Ecto neural progenitor cell (in vitro differentiated cells): ENCODE results near the gene APOC1.
"Not testable (repeated sequence)": the region's sequence is repeated elsewhere in the genome, so short reads cannot be mapped to it uniquely, and the experiment has no call there.

Experiments used
- DNase-seq: peaks from one replicate; pipeline ENCODE4 v3.0.0-alpha.2; 2018; ENCODE audit warnings: low spot score

APOC1 gene

DNA sequence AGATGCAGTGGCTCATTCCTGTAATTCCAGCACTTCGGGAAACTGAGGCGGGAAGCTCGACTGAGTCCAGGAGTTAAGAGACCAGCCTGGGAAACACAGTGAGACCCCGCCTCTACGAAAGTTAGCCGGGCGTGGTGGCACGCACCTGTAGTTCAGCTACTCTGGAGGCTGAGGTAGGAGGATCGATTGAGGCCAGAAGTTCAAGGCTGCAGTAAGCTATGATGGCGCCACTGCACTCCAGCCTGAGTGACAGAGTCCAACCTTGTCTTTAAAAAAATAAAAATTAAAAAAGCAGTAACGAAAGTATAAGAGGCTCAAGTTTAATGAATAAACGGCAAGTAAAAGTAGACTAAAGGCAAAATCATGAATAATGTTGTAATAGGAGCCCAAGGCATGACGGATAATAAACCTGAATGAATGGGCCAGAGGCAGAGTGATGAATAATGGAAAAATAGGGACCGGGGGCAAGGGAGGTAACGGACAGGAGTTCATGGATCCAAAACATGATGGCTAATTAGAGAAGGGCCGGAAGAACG, 24.5 kb upstream of the APOC1 start:
- no peak for DNase-seq

DNA sequence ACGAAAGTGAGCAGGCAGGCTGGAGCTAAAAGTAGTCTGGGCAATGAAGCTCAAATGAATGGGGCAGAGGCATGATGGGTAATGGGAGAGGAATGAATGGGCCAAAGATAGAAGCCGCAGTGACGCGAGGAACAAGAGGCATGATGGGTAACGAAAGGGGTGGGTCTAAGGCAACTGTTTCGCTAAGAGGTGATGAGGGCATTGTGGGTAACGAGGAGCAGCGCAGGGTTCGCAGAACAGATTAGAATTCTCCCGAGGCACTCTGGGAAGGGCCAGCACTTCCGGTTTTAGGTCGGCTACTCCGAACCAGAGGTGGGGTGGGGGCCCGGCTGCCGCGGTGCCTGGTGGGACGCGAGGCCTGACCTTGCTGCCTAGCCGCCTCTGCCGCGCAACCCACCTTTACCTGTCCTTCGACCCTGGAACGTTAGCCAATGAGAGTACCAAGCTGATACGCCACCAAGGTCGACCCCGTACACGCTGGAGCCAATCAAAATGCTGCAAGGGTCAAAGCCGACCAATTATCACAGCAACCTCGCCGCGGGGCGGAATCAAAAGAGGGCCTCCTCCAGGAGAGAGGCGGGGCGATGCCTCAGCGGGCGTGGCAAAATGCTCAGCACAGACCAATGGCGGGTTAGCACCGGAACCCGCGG, 23.9 kb upstream of the APOC1 start:
- peak; percentile 100 for DNase-seq

DNA sequence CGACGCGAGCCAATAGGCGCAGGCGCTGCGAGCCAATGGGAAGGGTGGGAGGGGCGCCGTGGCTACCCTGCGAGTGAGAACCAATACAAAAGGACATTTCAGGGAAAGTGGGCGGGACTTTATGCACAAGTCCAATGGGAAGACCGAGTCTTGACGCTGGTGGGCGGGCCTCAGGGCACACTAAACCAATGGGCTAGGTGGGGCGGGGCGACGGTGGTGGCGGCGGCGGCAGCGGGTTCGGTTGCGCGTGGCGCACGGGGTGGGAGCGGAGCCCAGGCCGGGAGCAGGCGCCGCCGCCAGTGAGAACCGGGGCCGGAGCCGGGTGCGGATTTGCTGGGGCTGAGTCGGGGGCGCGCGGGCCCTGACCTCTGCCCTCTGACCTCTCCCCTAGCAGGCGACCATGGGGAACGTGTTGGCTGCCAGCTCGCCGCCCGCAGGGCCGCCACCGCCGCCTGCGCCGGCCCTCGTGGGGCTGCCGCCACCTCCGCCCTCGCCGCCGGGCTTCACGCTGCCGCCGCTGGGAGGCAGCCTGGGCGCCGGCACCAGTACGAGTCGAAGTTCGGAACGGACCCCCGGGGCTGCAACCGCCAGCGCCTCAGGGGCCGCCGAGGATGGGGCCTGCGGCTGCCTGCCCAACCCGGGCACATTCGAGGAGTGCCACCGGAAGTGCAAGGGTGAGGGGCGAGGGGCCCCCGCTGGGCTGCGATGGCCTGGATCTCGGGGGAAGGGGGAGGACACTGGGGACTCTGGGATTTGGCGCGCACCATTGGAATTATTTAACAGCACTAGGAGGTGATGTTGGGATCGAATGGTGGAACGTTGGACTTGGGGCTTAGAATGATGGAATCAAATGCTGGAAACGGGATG, 23.2 kb upstream of the APOC1 start, which contains the start of gene TOMM40:
TSS of gene TOMM40 (plus strand) at position 239 of the 867 bp plus-strand sequence. CDS start at position 401, 162 bp downstream.
- DNase-seq, result no peak

DNA sequence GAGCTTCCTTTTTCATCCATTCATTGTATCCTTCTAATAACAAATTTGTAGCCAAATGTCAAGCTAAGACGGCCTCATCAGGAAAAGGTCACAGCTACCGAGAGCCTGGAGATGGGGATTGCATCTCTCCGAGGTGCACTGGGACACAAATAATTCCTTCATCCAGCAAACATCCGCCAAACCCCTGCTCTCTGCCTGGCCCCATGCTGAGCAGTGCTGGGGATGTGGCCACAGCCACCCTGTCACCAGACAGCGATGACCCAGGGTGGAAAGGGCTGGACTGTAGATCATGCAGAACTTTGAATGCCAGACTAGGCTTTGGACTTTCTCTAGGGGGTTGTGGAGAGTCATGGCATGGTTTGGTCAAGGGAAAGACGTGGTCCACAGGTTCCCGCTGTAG, 21.5 kb upstream of the APOC1 start:
- DNase-seq, result no peak

DNA sequence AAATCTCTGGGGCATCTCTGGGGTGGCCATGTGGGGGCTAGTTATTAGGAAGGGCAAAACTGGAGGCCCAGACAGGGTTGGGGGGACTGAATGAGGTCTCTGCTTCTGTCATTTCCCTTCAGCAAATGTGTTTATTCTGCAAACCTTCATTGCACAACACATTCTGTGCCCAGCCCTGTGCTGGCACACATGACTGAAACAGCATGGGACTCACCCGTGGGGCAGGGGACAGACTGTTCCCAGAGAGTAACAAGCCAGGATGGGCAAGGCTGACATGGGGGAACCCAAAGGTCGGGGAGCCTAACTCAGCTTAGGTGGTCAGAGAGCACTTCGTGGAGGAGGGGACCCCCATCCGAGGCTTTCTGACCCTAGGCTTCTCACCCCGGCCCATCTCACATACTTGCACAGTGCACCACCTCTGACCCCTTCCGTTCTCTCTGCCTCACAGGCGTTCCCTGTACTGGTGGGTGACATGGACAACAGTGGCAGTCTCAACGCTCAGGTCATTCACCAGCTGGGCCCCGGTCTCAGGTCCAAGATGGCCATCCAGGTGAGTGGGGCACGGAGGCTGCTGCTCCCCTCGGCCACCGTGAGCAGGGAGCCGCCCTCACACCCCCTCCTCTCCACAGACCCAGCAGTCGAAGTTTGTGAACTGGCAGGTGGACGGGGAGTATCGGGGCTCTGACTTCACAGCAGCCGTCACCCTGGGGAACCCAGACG, 20.9 kb upstream of the APOC1 start:
- no peak for DNase-seq

DNA sequence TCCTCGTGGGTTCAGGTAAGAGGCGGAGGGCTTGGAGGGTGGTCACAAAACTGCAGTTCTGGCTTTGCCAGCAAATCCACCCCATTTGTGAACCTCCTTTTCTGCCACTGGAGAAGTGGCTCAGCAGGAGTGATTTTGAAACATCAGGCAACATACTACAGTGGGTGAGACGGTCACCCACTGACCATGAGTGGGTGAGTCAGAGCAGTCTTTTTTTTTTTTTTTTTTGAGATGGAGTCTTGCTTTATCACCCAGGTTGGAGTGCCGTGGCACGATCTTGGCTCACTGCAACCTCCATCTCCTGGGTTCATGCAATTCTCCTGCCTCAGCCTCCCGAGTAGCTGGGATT, 20.4 kb upstream of the APOC1 start:
- no peak for DNase-seq

DNA sequence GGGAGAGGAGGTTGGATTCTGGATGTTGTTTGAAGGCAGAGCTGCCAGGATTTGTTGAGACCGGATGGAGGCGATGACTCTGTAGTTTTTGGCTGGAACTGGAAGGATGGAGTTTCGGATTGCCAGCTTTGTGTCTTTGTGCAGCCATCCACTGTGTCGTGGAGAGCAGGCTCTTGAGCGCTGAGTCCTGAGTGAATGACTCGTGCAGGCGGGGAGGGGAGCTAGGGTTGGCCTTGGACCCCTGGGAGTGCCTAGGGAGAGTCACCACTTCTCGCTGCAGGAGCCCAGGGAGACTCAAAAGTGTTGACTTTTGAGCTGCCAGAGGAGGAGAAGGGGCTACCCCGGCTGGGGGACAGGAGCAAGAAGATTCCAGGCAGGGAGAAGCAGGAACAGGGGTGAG, 19.5 kb upstream of the APOC1 start:
- no peak for DNase-seq

DNA sequence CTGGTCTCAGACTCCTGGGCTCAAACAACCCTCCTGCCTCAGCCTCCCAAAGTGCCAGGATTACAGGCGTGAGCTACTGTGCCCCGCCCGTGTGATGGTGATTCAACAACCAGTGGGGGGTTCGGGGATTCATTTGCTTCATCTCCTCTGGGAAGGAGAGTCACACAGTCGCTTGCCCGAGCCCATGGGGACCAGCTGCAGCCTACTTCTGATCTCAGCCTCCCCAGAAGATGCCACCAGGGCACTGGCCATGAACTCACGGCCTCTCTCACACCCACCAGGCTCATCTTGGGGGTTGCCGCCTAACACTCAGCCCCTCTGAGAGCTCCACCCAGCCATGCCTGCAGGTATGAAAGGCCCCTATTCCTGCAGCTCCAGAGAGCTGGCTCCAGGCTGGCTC, 16.6 kb upstream of the APOC1 start:
- DNase-seq, result no peak

DNA sequence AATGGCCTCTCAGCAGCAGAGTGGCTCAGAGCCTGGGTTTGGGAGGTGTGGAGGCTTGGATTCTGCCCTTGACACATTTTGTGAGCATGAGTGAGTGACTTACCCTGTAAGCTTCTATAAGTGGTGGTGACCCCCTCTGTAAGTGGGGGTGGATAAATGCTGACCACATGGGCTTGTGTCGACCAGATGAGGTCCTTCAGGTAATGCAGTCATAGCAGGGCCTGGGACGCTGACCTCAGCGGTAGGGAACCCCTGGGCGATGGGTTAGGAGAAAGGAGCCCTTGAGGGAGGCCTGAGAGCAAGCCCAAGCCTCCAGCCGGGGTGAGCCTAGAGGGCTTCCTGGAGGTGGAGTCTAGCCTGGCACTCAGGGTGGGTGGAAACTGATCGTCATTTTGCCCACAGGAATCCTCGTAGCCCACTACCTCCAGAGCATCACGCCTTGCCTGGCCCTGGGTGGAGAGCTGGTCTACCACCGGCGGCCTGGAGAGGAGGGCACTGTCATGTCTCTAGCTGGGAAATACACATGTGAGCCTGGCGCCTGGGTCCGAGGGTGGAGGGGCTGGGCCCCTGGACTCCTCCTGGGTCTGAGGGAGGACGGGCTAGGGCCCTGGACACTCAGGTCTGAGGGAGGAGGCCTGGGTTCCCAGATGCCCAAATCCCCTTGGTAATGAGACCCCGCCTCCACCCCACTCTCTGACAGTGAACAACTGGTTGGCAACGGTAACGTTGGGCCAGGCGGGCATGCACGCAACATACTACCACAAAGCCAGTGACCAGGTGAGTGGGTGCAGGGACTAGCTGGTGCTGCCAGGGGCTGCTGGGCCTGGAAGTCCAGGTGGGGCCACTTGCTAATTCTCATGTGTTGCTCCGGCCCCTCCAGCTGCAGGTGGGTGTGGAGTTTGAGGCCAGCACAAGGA, 13.8 kb upstream of the APOC1 start:
- DNase-seq, result no peak

DNA sequence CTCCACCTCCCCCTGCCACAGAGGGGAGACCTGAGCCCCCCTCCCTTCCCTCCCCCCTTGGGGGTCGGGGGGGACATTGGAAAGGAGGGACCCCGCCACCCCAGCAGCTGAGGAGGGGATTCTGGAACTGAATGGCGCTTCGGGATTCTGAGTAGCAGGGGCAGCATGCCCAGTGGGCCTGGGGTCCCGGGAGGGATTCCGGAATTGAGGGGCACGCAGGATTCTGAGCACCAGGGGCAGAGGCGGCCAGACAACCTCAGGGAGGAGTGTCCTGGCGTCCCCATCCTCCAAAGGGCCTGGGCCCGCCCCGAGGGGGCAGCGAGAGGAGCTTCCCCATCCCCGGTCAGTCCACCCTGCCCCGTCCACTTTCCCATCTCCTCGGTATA, 11.2 kb upstream of the APOC1 start:
- no peak for DNase-seq

DNA sequence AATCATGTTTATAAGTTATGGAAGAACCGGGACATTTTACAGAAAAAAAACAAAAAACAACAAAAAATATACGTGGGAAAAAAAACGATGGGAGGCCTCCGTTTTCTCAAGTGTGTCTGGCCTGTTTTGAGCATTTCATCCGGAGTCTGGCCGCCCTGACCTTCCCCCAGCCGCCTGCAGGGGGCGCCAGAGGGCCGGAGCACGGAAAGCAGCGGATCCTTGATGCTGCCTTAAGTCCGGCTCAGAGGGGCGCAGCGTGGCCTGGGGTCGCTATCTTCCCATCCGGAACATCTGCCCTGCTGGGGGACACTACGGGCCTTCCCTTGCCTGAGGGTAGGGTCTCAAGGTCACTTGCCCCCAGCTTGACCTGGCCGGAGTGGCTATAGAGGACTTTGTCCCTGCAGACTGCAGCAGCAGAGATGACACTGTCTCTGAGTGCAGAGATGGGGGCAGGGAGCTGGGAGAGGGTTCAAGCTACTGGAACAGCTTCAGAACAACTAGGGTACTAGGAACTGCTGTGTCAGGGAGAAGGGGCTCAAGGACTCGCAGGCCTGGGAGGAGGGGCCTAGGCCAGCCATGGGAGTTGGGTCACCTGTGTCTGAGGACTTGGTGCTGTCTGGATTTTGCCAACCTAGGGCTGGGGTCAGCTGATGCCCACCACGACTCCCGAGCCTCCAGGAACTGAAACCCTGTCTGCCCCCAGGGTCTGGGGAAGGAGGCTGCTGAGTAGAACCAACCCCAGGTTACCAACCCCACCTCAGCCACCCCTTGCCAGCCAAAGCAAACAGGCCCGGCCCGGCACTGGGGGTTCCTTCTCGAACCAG, 10.6 kb upstream of the APOC1 start:
- DNase-seq, result peak; percentile 91

DNA sequence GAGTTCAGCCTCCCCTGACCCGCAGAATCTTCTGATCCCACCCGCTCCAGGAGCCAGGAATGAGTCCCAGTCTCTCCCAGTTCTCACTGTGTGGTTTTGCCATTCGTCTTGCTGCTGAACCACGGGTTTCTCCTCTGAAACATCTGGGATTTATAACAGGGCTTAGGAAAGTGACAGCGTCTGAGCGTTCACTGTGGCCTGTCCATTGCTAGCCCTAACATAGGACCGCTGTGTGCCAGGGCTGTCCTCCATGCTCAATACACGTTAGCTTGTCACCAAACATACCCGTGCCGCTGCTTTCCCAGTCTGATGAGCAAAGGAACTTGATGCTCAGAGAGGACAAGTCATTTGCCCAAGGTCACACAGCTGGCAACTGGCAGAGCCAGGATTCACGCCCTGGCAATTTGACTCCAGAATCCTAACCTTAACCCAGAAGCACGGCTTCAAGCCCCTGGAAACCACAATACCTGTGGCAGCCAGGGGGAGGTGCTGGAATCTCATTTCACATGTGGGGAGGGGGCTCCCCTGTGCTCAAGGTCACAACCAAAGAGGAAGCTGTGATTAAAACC, 9.9 kb upstream of the APOC1 start:
- DNase-seq, result no peak

DNA sequence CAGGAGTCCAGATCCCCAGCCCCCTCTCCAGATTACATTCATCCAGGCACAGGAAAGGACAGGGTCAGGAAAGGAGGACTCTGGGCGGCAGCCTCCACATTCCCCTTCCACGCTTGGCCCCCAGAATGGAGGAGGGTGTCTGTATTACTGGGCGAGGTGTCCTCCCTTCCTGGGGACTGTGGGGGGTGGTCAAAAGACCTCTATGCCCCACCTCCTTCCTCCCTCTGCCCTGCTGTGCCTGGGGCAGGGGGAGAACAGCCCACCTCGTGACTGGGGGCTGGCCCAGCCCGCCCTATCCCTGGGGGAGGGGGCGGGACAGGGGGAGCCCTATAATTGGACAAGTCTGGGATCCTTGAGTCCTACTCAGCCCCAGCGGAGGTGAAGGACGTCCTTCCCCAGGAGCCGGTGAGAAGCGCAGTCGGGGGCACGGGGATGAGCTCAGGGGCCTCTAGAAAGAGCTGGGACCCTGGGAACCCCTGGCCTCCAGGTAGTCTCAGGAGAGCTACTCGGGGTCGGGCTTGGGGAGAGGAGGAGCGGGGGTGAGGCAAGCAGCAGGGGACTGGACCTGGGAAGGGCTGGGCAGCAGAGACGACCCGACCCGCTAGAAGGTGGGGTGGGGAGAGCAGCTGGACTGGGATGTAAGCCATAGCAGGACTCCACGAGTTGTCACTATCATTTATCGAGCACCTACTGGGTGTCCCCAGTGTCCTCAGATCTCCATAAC, 8.8 kb upstream of the APOC1 start, which contains the start of gene APOE:
TSS of gene APOE (plus strand) at position 360 of the 724 bp plus-strand sequence. CDS start 829 bp downstream, outside the sequence.
- DNase-seq, result peak; percentile 69

DNA sequence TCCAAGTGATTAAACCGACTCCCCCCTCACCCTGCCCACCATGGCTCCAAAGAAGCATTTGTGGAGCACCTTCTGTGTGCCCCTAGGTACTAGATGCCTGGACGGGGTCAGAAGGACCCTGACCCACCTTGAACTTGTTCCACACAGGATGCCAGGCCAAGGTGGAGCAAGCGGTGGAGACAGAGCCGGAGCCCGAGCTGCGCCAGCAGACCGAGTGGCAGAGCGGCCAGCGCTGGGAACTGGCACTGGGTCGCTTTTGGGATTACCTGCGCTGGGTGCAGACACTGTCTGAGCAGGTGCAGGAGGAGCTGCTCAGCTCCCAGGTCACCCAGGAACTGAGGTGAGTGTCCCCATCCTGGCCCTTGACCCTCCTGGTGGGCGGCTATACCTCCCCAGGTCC, 6.8 kb upstream of the APOC1 start:
- no peak for DNase-seq

DNA sequence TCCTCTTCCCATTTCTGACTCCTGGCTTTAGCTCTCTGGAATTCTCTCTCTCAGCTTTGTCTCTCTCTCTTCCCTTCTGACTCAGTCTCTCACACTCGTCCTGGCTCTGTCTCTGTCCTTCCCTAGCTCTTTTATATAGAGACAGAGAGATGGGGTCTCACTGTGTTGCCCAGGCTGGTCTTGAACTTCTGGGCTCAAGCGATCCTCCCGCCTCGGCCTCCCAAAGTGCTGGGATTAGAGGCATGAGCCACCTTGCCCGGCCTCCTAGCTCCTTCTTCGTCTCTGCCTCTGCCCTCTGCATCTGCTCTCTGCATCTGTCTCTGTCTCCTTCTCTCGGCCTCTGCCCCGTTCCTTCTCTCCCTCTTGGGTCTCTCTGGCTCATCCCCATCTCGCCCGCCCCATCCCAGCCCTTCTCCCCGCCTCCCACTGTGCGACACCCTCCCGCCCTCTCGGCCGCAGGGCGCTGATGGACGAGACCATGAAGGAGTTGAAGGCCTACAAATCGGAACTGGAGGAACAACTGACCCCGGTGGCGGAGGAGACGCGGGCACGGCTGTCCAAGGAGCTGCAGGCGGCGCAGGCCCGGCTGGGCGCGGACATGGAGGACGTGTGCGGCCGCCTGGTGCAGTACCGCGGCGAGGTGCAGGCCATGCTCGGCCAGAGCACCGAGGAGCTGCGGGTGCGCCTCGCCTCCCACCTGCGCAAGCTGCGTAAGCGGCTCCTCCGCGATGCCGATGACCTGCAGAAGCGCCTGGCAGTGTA, 6.2 kb upstream of the APOC1 start:
- DNase-seq, result no peak

DNA sequence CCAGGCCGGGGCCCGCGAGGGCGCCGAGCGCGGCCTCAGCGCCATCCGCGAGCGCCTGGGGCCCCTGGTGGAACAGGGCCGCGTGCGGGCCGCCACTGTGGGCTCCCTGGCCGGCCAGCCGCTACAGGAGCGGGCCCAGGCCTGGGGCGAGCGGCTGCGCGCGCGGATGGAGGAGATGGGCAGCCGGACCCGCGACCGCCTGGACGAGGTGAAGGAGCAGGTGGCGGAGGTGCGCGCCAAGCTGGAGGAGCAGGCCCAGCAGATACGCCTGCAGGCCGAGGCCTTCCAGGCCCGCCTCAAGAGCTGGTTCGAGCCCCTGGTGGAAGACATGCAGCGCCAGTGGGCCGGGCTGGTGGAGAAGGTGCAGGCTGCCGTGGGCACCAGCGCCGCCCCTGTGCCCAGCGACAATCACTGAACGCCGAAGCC, 5.6 kb upstream of the APOC1 start:
- DNase-seq, result no peak

DNA sequence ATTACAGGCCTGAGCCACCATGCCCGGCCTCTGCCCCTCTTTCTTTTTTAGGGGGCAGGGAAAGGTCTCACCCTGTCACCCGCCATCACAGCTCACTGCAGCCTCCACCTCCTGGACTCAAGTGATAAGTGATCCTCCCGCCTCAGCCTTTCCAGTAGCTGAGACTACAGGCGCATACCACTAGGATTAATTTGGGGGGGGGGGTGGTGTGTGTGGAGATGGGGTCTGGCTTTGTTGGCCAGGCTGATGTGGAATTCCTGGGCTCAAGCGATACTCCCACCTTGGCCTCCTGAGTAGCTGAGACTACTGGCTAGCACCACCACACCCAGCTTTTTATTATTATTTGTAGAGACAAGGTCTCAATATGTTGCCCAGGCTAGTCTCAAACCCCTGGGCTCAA, 4.6 kb upstream of the APOC1 start:
- no peak for DNase-seq

DNA sequence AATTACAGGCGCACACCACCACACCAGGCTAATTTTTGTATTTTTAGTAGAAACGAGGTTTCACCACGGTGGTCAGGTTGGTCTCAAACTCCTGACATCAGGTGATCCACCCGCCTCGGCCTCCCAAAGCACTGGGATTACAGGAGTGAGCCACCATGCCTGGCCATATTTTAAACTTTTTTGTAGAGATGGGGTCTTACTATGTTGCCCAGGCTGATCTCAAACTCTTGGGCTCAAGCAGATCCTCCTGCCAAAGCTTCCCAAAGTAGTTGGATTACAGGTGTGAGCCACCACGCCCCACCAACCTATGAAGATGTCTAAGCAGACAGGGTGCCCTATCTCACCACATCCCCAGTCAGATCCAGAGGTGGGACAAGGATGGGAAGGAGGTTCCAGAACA, 2.5 kb upstream of the APOC1 start:
- not testable (repeated sequence) for DNase-seq

DNA sequence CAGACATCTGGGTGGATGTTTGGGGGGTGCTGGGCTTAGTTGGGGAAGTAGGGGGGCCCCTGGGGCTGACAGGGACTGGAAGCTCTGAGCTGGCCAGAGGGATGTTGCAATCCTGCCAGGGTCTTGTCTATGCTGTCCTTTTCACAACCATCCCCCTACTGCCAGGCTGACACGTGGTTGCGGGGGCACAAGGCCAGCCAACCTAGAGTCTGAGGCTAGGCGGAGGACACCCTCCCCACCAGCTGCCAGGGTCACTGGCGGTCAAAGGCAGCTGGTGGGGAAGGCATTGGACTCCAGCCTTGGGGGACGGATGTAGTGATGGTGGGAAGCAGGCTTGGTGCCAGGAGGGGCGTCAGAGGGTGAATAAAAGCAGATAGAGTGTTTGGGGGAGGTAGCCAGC, 1.6 kb upstream of the APOC1 start:
- DNase-seq, result no peak
